ENCODE results near the gene TFG.
A peak's percentile ranks its signal among the peaks of the same experiment; 100 is the strongest.

Gene TFG

GRCh38 chr3:100796556-100796955 is 87.3 kb downstream of the TFG start:
- no peak for DNase-seq (ENCODE audit: low read depth in 2 of 2)

- peak; percentile 74 to 76 for DNase-seq (ENCODE audit: low read depth in 2 of 2)
Observed at GRCh38 chr3:100798012-100798411, 88.7 kb downstream of the TFG start.

Measured in fibroblast of skin of left quadriceps (primary cell).